HS-5 (cell line): Measurements from ENCODE around the gene BMP6.

Source experiments
- DNase-seq: peaks from one replicate; pipeline ENCODE4 v3.0.0-alpha.2; 2012; ENCODE audit warnings: low read depth

The BMP6 gene

DNA sequence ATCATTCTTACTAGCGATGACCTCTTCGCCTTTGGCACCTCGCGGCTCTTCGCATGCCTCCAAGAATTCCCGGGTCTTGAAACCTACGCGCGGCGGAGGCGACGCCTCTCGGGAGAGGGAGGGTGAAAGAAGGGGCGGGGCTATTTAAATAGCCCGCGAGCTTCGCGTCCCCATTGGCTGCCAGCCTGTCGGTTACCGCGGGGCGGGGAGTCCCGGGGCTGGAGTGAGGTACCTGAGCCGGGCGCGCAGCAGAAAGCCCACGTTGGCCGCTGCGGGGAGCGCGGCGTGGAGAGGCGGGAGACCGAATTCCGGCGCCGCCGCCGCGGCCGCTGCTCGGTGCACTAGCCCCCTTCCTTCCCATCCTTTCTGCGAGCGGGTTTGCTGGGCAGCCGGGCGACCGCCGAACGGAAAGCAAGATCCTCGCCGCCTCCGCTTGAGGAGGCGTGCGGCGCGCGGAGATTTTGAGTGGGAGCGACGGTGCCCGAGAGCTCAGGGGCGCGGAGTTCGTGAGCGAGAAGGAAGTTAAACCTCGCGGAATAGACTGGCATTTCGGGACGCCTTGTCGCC is at the start of gene BMP6:
BMP6 (plus strand) TSS at position 251 of the 567 bp plus-strand sequence. CDS start 857 bp downstream, outside the sequence.
- no peak for DNase-seq

DNA sequence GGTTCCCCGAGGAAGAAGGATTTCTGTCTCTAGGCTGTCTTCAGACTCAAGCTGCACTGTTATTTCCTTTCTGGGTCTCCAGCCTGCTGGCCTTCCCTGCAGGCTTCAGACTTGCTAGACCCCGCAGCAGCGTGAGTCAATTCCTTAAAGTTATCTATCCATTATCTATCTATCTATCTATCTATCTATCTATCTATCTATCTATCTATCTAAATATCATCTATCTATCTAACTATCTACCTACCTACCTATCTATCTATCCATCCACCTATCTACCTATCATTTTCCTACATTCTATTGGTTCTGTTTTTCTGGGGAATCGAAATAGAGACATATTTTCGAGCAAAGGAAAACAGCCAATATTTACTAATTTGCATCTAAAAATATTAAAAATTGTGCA is 48.7 kb upstream of the BMP6 start:
- no peak for DNase-seq

DNA sequence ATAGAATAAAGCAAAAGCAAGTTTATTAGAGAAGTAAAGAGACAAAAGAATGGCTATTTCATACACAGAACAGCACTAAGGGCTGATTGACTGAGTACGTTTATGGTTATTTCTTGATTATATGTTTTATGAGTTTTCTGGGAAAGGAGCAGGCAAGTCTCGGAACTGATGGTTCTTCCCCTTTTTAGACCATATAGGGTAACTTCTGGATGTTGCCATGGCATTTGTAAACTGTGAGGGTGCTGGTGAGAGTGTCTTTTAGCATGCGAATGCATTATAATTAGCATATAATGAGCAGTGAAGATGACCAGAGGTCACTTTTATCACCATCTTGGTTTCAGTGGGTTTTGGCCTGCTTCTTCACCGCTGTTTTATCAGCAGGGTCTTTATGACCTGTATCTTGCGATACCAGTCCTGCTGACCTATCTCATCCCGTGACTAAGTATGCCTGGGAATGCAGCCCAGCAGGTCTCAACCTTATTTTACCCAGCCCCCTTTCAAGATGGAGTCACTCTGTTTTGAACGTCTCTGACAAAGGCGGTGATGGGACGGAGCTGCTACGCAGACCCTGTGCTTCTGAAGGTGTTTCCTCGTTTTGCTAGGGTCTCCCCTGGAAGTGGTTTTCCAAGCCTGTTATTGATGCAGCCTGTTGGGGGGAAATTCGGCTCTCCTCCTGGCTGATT is 45.4 kb upstream of the BMP6 start:
- DNase-seq: no peak

DNA sequence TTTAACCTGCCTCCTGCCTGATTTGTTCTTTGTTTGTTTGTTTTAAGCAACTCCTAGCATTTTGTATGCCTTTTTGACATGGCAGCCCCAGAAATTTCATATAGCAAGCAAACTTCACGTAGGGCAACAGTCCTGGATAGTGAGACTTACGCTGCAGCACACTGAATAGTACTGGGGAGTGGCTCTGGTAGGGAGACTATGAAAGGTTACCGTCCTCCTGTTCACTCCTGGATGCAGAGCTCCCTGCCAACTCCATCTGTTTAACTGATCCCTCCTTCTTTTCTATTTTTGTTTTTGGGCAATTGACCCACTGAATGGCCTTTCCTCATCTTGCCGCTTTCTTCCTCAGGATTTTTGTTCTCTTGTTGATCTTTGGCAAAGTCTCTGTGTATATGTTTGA is 44.5 kb upstream of the BMP6 start:
- no peak for DNase-seq

DNA sequence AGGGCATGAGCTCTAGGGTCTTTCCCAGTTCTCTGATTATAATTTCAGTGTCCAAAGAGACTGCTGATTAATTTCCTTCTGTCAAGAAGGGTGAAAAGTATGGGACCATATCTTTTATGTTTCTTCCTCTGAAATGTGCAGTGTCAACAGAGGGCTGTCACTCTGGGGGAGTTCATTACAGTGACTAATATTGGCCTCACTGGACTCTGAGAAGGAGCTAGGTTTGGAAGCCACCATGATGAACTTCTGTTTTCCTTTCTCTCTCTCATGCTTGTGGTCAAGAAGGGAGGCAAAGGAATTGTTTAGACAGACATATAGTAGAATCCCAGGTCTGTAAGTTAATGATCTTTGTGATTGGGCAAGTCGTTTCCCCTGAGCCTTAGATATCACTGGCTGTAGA is 41.8 kb upstream of the BMP6 start:
- DNase-seq: no peak

DNA sequence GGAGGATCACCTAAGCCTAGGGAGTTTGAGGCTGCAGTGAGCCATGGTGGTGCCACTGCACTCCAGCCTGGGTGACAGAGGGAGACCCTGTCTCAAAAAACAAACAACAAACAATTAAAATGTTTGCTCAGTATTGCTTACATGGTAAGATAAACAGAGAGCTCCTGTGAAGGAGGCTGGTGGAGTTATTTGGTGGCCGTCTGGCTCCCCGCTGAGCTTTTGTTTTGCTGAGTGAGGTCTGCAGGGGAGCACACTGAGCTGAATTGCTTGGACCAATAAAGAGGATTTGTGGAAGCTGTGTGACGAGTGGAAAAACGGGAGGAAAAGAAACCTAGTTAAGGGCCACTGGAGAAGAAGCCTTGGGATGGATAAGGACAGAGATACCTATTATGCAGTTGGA is 41.1 kb upstream of the BMP6 start:
- no peak for DNase-seq

DNA sequence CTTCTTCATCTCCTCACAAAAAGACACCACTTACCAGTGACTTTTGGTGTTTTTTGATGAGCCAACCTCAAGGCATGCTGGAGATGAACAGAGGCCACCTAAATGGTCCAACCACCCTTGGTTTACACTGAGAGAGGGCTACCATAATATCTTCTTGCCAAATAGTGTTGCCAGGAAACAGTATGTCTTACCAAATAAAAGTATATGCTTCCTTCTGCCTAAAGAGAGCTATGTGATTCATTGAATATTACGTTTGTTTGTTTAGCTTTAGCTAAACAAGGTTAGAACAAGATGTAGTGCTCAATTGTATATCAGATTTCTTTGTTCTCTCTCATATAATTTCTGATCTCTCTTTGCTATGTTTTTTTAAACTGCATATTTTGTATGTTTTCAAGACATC is 40.6 kb upstream of the BMP6 start:
- DNase-seq: no peak

DNA sequence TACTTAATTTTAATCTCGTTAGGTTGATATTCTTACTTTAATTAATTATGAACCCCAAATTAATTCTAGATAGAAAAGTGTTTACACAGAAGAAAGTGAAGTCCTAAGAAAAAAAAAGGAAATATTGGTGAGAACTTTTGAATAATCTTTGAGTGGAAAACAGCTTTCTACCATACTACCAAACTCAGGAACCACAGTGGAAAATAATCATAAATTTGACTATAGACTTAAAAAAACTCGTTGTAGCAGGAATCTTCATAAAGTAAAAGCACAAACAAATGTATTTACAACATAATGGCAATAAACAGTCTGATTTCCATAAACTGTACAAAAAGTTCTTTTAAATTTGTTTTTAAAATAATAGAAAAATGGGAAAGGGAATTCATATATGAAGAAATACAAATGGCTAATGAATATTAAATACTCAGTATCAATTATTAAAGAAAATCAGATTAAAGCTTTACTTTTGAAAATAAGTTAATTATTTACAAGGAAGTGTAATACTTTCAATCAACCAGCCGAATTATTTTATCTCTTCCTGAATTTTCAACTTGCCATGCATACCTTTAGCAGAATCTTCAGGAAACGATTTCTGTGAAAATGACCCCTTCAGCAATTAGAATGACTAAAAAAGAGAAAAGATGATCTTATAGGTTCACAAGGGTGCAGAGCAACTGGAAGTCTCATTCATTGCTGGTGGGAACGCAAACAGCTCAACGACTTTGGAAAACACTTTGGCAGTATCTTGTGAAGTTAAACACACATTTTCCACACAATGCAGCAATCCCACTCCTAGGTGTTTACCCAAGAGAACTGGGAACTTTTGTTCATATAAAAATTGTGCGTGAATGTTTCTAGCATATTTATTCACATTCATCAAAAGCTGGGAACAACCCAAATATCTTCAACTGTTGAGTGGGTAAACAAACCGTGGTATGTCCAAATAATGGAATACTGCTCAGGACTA is 38.5 kb upstream of the BMP6 start:
- DNase-seq: no peak

DNA sequence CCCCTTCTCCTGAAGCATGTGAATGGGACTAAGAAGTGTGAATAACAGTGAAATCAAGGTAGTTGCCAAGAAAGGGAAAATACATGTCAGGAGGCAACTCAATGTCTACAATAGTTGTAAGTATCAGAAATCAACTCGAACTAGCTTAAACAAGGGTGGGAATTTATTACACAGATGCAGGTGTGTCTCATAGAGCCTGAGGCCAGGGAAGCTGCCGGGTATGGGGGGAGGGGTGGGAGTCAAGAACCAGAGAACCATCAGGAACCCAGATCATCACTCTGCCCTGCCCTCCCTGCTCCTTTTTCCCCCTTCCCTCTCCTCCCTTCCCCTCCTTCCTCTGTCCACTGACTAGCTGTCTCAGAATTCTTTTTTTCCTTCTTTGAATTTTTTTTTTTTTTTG is 34.9 kb upstream of the BMP6 start:
- no peak for DNase-seq

DNA sequence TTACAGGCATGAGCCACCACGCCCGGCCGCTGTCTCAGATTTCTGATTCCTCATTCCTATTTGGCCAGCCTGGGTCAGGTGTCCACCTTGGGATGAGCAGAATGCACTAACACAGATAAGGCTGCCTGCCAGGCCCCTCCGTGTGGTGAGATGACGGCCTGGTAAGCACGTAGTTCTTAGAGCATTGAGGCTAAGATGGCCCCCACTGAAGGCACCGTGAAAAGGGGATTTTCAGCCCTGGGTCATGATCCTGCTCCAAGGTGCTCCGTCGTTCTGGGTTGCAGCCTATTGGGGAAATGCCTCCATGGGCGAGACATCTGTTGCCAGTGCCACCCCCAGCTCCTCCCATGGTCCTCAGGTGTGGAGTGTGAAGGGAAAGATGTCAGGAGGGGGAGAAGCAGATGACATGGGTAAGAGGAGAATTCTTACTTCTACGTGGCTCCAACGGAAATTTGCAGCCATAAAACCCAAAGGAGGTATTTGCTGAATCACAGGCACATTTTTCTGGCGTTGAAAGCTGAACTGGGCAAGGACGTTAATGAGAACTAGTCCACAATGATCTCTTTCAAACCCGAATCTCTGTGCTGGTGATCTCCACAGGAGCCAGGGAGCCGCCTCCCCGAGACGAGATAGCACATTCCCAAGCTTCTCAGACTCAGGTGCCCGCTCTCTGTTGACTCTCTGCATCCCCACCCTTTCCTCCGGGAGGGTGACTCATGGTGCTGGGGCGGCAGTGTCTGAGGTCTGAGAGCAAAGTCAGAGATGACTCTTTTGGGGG is 34.0 kb upstream of the BMP6 start:
- no peak for DNase-seq

DNA sequence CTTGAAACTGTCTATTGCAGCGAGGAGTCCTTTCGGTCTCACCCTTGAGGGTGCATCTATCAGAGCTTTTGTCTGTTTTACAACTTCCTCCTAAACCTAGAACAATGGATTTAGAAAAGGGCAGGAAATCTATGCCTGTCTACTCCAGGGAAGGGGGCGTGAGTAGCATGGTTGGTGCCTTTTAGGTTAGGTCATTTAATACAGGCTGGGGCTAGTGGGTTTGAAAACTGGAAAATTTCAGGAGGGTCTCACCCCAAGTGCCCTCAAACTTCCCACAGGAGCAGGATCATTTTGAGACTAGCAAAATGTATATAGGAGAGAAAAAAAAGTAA is 33.5 kb upstream of the BMP6 start:
- no peak for DNase-seq

DNA sequence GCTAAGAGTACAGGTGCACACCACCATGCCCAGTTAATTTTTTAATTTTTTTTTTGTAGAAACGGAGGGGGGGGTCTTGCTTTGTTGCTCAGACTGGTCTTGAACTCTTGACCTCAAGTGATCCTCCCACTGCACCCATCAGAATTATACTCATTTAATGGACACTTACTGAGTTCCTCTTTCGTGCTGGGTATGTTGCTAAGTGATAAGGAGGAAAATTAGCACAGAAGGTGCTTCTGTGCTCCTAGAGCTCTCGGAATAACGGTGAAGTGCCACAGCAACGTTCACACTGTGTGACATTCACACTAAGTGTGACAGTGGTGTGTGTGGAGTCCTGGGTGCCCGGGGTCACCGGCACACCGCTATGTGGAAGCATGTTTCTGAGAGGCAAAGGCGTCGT is 32.1 kb upstream of the BMP6 start:
- DNase-seq: no peak

DNA sequence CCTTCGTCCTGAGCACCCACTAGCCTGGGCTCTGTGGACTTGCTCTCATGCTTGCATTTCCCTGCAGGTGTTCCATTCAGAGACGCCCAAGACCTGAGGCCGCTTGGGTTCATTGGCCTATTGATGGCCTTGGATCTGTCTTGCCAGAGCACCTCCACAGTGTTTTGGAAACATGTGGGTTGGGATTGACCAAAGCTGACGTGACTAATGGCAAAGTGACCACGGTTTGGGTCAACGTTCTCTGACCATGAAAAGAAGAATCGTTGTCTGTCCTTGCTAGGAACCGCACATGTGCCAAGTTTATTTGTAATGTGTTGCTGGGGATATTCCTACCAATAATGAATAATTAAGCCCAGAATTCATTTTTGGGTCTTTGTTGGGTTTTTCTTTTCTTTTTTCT is 29.8 kb upstream of the BMP6 start:
- no peak for DNase-seq

DNA sequence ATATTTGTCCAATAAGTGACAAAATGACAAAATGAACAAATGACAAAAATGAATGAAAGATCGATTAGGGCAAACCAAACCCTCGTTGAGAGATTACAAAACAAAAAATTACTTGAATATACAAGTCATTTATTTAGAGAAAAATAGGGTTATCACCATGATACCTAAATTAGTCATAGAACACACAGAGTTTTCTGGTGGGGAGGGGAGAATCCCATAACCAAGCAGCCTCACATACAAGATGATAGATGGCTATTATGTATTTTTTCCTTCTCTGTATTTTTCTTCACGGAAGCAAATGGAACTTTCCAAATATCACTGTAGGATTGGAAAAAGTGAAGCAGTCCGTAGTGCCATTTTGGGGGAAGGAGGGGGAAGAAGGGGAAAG is 28.5 kb upstream of the BMP6 start:
- no peak for DNase-seq

DNA sequence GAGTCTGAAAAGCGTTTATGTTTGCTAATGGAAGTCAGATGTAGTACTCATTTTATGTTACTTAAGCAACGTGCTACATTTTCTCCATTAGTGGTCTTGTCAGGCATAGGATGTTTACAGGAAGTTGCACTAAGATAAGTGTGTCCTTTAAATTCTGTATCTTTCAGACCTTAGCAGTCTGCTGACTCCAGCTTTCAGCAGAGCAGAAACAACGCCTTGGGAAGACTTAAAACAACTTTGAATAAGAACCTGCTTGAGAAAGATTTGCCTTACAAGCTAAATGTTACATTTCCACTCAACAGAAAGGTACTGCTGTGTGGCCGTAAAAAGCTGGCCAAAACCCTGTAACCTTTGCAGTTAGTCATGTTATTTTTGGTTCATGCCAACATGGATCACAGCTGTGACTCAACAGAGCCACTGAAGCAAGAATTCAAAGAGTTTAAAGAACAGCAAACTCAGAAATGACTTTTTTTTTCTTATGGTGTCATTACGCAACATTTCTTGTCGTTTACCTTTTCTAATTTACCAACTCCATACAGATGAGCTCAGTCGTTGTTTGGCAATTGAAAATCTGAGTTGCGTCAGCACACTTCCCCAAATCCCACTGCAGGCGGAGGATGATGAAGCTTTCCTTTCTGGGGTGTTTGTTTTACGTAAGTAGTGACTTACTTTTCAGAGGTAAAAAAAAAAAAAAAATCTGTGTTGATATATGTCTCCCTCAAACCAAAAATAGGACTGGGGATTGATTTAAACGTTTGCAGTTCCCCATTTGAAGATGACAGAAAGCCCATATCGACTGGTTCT is 27.9 kb upstream of the BMP6 start:
- peak; percentile 85 for DNase-seq

DNA sequence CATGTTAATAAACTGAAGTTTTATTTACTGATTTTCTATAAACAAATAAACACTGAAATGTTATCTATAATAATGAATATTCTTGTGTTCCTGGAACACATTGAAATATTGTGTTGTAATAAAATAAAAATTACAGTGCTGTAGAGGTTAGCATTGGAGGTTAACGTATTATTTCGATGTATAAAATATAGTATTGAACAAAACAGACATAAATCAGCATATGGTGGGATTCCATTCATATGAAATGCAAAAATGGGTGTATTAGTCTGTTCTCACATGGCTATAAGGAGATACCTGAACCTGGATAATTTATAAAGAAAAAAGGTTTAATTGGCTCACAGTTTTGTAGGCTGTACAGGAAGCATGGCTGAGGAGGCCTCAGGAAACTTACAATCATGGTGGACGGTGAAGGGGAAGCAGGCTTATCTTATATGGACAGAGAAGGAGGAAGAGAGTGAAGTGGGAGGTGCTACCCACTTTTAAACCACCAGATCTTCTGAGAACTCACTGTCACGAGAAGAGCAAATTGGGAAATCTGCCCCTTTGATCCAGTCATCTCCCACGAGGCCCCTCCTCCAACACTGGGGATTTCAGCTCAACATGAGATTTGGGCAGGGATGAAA is 24.6 kb upstream of the BMP6 start:
- DNase-seq: no peak

DNA sequence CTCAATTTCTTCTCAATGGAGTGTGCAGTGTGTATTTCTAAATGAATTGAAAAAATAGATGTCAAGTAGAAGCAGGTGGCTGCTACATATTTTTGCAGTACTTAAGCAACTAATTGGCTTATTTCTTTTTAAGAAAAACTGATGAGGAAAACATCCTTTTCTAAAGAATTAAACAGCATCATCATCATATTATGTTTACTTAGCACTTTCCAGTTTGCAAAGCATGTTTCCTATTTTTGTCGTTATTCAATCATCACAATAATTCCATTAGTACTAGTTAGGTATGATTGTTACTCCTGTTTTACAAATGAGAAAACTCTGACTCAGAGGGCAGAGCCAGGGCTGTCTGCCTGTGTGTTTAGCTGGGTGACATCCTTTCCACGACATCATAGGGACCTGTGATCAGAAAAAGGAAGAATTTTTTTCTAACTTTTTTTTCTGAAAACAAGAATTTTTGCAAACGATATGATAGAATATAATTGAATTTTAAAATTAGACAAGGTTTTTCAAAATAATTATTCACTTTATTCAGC is 22.7 kb upstream of the BMP6 start:
- DNase-seq: no peak

DNA sequence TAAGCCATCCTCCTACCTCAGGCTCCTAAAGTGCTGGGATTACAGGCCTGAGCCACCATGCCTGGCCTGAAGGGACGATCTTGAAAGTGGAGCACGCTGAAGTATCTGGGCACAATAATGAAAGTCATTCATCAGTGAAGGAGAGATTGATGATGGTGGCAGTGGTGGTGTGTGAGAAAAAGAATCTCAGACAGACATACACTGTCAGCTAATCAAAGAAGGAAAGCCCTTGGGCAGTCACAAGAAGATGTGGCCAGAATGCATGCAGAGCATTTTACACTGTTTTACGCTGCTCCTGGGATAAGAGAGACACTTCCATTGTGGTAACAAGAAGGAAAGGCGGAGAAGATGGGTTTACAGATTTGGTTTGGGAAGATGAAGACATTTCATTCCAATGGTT is 20.4 kb upstream of the BMP6 start:
- DNase-seq: no peak

DNA sequence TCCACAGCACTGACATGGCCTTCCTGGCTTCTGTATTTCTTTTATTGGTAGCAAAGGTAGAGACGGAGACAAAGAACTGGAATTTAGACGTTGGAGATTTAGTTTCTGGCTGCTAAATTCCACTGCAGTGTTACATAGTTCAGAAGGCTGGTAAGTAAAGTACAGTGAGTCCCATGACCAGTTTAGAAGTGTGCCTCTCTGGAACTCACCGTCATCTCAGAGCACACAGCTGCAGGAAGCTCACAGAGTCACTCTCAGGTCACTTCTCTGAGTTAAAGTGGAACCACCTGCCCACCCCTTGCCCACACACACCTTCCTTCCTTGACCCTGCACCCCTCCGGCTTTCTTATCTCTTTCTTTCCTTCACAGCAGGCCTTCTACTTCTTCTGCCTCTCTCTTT is 19.6 kb upstream of the BMP6 start:
- no peak for DNase-seq

DNA sequence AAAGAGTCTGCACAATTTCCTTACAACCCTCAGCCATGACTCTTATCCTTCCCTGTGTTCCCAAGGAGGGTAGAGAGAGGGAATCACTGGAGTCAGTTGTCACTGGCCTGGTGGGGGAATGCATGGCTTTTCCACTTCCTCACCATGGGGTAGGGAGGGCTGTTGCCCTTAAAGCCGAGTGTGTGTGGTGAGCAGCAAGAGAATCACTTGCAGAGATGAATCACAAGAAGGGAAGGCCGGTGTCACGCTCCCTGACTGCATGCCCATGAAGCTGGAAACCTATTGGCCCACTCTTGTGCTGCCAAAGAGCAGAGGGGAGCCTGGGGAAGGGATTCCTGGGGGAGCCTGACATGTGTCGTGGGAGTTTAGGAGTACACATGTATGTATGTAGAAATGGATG is 18.1 kb upstream of the BMP6 start:
- no peak for DNase-seq

DNA sequence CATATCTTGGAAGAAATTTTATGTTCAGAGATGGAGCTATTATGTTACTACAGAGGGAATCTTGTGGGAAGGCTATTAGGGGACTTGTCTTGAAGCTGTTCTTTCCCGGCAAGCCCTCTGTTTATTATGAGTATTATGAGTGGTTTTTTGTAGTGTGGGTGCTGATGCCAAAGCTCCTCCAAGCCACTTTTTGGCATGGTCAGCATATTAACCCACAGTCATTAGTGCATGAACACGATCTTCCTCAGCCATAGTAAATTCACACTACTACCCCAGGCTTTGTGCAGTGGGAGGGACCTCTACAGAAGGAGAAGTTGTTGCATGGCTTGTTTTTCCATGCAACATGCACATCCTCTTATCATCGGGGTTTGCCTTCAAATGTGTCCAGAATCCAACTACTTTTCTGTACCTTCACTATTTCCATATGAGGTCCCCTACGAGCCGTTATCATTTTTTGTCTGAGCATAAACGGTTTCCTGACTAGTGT is 6.5 kb upstream of the BMP6 start:
- no peak for DNase-seq
